Measurements from ENCODE around the gene MFAP4.

The MFAP4 gene

GRCh38 chr17:19410091-19410490, 23.1 kb upstream of the MFAP4 start:
- Histone ChIP-seq H3F3A (ENCODE audit: insufficient read depth) (no peaks in the 10 kb centered on the region), H3K9me3 (ENCODE audit: insufficient read depth, low read length) (no peaks in the 10 kb centered on the region), H3K27me3 (ENCODE audit: low read length) (no peaks in the 10 kb centered on the region), H3K9ac (ENCODE audit: low read length) (no peak overlapping the region), H4K20me1 (ENCODE audit: low read depth, low read length) (no peaks in the 10 kb centered on the region), H3K79me2 (ENCODE audit: insufficient read depth, low read length) (no peaks in the 10 kb centered on the region), H3K9me2 (replicated peaks; ENCODE audit: insufficient read depth, low read length) (no peaks in the 10 kb centered on the region), H3K4me2 (ENCODE audit: low read depth, low read length, poor library complexity, severe bottlenecking) (no peak overlapping the region), H3K27ac (ENCODE audit: low read depth, low read length) (no peak overlapping the region), H3K36me3 (ENCODE audit: low read length) (no peaks in the 10 kb centered on the region), H3K4me3 (ENCODE audit: insufficient read depth, low read length, poor library complexity, severe bottlenecking) (no peak overlapping the region), H2AFZ (ENCODE audit: low read depth, low read length, severe bottlenecking) (no peak overlapping the region)
- TF ChIP-seq CTCF (IDR thresholded peaks at IDR 0.05; ENCODE audit: insufficient read depth, low read length, poor library complexity, severe bottlenecking): no peak
- no peak for TF ChIP-seq EZH2phosphoT487 (conservative IDR thresholded peaks at IDR 0.05; ENCODE audit: low read length)

GRCh38 chr17:19409509-19409908, 22.5 kb upstream of the MFAP4 start:
- Histone ChIP-seq H3K27me3 (ENCODE audit: low read length) (no peaks in the 10 kb centered on the region), H3K79me2 (ENCODE audit: insufficient read depth, low read length) (no peaks in the 10 kb centered on the region), H3K4me3 (ENCODE audit: insufficient read depth, low read length, poor library complexity, severe bottlenecking) (no peak overlapping the region), H3K27ac (ENCODE audit: low read depth, low read length) (no peak overlapping the region), H3K9me3 (ENCODE audit: insufficient read depth, low read length) (no peaks in the 10 kb centered on the region), H3K9me2 (replicated peaks; ENCODE audit: insufficient read depth, low read length) (no peaks in the 10 kb centered on the region), H3F3A (ENCODE audit: insufficient read depth) (no peaks in the 10 kb centered on the region), H3K36me3 (ENCODE audit: low read length) (no peaks in the 10 kb centered on the region), H3K9ac (ENCODE audit: low read length) (no peak overlapping the region), H2AFZ (ENCODE audit: low read depth, low read length, severe bottlenecking) (no peak overlapping the region), H4K20me1 (ENCODE audit: low read depth, low read length) (no peaks in the 10 kb centered on the region), H3K4me2 (ENCODE audit: low read depth, low read length, poor library complexity, severe bottlenecking) (no peak overlapping the region)
- TF ChIP-seq CTCF (IDR thresholded peaks at IDR 0.05; ENCODE audit: insufficient read depth, low read length, poor library complexity, severe bottlenecking) (no peak), EZH2phosphoT487 (conservative IDR thresholded peaks at IDR 0.05; ENCODE audit: low read length) (no peak)

GRCh38 chr17:19409066-19409465, 22.1 kb upstream of the MFAP4 start:
- Histone ChIP-seq H3K27me3 (ENCODE audit: low read length) (no peaks in the 10 kb centered on the region), H3K27ac (ENCODE audit: low read depth, low read length) (no peak overlapping the region), H4K20me1 (ENCODE audit: low read depth, low read length) (no peaks in the 10 kb centered on the region), H3K4me3 (ENCODE audit: insufficient read depth, low read length, poor library complexity, severe bottlenecking) (no peak overlapping the region), H3K9ac (ENCODE audit: low read length) (no peak overlapping the region), H3F3A (ENCODE audit: insufficient read depth) (no peaks in the 10 kb centered on the region), H2AFZ (ENCODE audit: low read depth, low read length, severe bottlenecking) (no peak overlapping the region), H3K4me2 (ENCODE audit: low read depth, low read length, poor library complexity, severe bottlenecking) (no peak overlapping the region), H3K9me3 (ENCODE audit: insufficient read depth, low read length) (no peaks in the 10 kb centered on the region), H3K79me2 (ENCODE audit: insufficient read depth, low read length) (no peaks in the 10 kb centered on the region), H3K36me3 (ENCODE audit: low read length) (no peaks in the 10 kb centered on the region), H3K9me2 (replicated peaks; ENCODE audit: insufficient read depth, low read length) (no peaks in the 10 kb centered on the region)
- TF ChIP-seq EZH2phosphoT487 (conservative IDR thresholded peaks at IDR 0.05; ENCODE audit: low read length) (no peak), CTCF (IDR thresholded peaks at IDR 0.05; ENCODE audit: insufficient read depth, low read length, poor library complexity, severe bottlenecking) (no peak)

GRCh38 chr17:19408346-19408710, 21.3 kb upstream of the MFAP4 start:
- Histone ChIP-seq H3K9ac (ENCODE audit: low read length) (no peak overlapping the region), H3K9me3 (ENCODE audit: insufficient read depth, low read length) (no peaks in the 10 kb centered on the region), H3K4me2 (ENCODE audit: low read depth, low read length, poor library complexity, severe bottlenecking) (no peak overlapping the region), H3K79me2 (ENCODE audit: insufficient read depth, low read length) (no peaks in the 10 kb centered on the region), H3K27ac (ENCODE audit: low read depth, low read length) (no peak overlapping the region), H3K27me3 (ENCODE audit: low read length) (no peaks in the 10 kb centered on the region), H3K4me3 (ENCODE audit: insufficient read depth, low read length, poor library complexity, severe bottlenecking) (no peak overlapping the region), H2AFZ (ENCODE audit: low read depth, low read length, severe bottlenecking) (no peak overlapping the region), H3F3A (ENCODE audit: insufficient read depth) (no peaks in the 10 kb centered on the region), H3K36me3 (ENCODE audit: low read length) (no peaks in the 10 kb centered on the region), H3K9me2 (replicated peaks; ENCODE audit: insufficient read depth, low read length) (no peaks in the 10 kb centered on the region), H4K20me1 (ENCODE audit: low read depth, low read length) (no peaks in the 10 kb centered on the region)
- no peak for TF ChIP-seq CTCF (IDR thresholded peaks at IDR 0.05; ENCODE audit: insufficient read depth, low read length, poor library complexity, severe bottlenecking)
